ENCODE results near the gene RFC2. TPM values are rescaled to one million over a fixed set of nuclear protein-coding genes. Genes with fewer than 3 reads are reported as not detected.
"Not testable (repeated sequence)": the region's sequence is repeated elsewhere in the genome, so short reads cannot be mapped to it uniquely, and the experiment has no call there.

RFC2 gene
- total RNA-seq, 1 donor from 2014 or later, result 8.3 TPM

GRCh38 chr7:74223711-74224510 is 30.3 kb downstream of the RFC2 start:
- DNase-seq (ENCODE audit: low spot score), result no peak
- intact Hi-C loops (cut with DNase I), result no loop called here

GRCh38 chr7:74222851-74223710 is 31.1 kb downstream of the RFC2 start:
- no peak for DNase-seq (ENCODE audit: low spot score)
- intact Hi-C loops (cut with DNase I), result no loop called here

DNA sequence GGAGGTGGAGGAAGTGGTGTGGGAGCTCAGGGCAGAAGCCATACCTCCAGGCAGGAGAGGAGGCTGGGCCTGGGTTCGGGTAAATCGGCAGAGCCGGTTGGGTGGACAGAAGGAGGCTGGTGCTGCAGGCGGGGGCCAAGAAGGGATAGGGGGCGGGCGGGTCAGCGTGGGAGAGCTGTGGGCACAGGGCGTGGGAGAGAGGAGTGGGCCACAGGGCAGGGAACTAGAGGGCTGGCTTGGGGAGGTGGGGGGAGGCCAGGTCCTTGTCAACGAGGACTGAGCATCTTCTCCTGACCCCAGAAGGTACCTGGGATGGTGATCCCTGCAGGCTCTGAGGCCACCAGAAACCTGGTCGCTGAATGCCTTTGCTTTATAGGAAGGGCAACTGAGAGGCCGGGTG is 32.5 kb downstream of the RFC2 start:
- DNase-seq (ENCODE audit: low spot score), result no peak
- intact Hi-C loops (cut with DNase I), result no loop called here

GRCh38 chr7:74220229-74220628 is 34.0 kb downstream of the RFC2 start:
- intact Hi-C loops (cut with DNase I), result no loop called here
- no peak for DNase-seq (ENCODE audit: low spot score)

GRCh38 chr7:74219416-74219815 is 34.8 kb downstream of the RFC2 start:
- intact Hi-C loops (cut with DNase I), result no loop called here
- no peak for DNase-seq (ENCODE audit: low spot score)

DNA sequence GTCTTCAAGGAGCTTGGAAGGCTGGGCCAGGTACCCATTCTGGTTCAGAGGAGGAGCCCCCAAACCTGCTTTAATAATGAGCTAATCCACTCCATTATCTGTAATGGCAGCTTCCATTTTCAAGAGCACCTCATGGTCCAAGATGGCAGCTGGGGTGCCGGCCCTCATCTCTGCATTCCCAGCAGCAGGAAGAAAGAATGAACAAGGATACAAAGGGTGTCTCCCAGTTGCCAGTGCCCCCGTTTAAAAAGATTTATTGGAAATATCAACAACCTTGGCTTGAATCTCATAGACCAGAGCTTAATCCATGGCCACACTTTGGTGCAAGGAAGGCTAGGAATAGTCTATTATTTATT is 35.9 kb downstream of the RFC2 start:
- no peak for DNase-seq (ENCODE audit: low spot score)
- intact Hi-C loops (cut with DNase I), result no loop called here

- peak; percentile 84 for DNase-seq (ENCODE audit: low spot score)
- intact Hi-C loops (cut with DNase I), result no loop called here
Measured at GRCh38 chr7:74217455-74218342, 36.5 kb downstream of the RFC2 start.

GRCh38 chr7:74216361-74216761 is 37.8 kb downstream of the RFC2 start:
- DNase-seq (ENCODE audit: low spot score), result no peak
- intact Hi-C loops (cut with DNase I), result no loop called here

DNA sequence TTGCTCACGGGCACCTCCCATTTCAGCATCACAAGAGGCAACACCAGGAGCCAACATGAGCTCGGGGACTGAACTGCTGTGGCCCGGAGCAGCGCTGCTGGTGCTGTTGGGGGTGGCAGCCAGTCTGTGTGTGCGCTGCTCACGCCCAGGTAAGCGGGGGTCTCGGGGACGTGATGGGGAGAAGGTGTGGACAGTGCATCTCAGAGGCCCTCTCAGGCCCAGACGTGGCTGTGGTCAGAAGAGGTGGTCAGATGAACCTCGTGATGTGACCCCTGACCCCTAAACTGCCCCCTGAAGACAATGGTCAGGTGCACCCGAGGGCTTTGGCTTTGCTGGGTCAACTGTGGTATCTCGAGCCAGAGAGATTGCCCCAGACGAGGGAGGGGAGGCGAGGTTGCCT is 38.3 kb downstream of the RFC2 start:
- no peak for DNase-seq (ENCODE audit: low spot score)
- intact Hi-C loops (cut with DNase I), result no loop called here

DNA sequence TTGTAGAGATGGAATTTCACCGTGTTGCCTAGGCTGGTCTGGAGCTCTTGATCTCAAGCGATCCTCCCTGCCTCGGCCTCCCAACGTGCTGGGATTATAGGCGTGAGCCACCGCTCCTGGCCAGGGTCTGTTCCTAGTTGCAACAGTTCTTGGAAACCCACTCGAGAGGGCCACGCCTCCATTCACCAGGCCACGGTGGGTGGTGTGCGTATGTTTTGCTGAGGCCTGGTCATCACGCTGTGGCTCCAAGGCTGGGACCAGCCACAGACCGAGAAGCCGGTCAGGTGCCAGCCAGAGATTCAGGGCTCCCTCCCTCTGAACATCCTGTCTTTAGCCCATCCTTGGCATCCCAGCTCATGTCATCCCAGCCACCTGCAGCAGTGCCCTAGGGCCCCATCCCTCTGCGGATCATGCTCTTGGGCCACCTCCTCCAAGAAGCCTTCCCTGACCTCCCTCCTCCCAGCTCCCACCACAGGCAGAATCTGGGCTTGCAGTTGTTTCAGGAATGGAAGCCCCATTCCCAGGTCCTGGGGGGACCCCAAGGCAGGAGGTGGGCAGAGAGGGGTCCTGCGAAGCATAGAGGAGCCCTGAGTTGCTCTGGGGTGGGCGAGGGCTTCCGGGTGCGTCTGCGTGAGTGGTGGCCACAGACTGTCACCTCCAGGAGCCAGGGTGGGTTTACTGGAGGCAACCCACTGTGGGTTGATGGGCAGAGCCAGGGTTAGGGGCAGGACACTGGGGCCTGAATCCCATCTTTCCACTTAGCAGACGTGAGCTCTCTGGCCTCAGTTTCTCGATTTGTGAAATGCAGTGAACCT is 39.2 kb downstream of the RFC2 start:
- intact Hi-C loops (cut with DNase I), result no loop called here

DNA sequence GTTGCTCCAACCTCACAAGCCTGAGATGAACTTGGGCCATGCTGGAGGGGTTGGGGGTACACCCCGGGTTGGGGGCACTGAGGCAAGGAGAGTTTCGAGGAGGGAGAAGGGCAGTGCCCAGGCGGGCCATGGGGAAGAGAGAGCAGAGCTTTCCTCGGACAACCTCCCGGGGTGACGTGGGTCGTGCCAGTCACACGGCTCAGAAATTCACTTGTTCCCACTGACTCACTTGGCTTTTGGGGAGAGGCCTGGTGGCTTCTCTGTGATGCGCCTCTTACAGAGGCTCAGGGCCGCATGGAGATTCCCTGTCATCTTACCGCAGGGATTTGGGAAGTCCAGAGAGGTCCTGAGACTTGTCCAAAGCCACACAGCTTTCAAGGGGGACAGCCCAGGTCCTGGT is 41.5 kb downstream of the RFC2 start:
- intact Hi-C loops (cut with DNase I), result no loop called here

More for the DNA sequence above, 39.2 kb downstream of the RFC2 start:
- no peak for DNase-seq (ENCODE audit: low spot score)

DNA sequence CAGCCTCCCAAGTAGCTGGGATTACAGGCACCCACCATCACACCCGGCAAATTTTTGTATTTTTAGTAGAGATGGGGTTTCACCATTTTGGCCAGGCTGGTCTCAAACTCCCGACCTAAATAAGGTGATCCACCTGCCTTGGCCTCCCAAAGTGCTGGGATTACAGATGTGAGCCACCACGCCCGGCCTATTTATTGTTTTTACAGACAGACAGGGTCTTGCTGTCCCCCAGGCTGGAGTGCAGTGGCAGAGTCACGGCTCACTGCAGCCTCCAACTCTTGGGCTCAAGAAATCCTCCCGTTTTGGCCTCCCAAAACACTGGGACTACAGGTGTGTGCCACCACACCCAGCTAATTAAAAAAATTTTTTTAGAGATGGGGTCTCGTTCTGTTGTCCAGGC is 46.0 kb downstream of the RFC2 start:
- intact Hi-C loops (cut with DNase I), result loop anchor here (10.0 kb wide), 2 partner anchors 143 to 343 kb away; partner anchors contain the start of gene TMEM270

More for the DNA sequence above, 41.5 kb downstream of the RFC2 start:
- no peak for DNase-seq (ENCODE audit: low spot score)

GRCh38 chr7:74207586-74207985 is 46.6 kb downstream of the RFC2 start:
- intact Hi-C loops (cut with DNase I), result loop anchor here (2.0 to 10.0 kb wide), 3 partner anchors 143 to 343 kb away; partner anchors contain the start of gene TMEM270
- DNase-seq (ENCODE audit: low spot score), result no peak

More for the DNA sequence above, 46.0 kb downstream of the RFC2 start:
- not testable (repeated sequence) for DNase-seq (ENCODE audit: low spot score)

DNA sequence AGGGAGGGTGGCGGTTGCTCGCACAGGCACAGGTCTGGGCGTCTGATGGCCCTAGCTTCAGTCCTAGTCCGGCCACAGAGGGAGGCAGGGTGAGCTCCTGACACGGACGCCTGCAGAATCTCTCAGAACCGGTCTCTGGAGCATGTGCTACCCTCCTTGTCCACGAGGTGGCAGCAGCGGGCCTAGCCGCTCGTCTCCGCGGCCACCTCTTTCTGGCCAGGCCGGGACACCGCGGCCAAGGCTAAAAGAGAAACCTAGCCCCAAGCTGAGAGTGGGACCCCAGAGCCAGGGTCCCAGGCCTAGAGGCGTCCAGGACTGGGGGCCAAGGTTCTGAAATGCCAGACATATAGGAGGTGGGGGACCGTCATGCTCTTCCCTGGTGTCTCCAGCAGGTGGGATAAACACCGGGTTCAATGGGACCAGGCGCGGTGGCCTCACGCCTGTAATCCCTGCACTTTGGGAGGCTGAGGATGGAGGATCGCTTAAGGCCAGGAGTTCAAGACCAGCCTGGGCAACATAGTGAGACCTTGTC is 47.5 kb downstream of the RFC2 start:
- intact Hi-C loops (cut with DNase I), result loop anchor here (2.0 to 10.0 kb wide), 3 partner anchors 142 to 342 kb away; partner anchors contain the start of gene TMEM270

DNA sequence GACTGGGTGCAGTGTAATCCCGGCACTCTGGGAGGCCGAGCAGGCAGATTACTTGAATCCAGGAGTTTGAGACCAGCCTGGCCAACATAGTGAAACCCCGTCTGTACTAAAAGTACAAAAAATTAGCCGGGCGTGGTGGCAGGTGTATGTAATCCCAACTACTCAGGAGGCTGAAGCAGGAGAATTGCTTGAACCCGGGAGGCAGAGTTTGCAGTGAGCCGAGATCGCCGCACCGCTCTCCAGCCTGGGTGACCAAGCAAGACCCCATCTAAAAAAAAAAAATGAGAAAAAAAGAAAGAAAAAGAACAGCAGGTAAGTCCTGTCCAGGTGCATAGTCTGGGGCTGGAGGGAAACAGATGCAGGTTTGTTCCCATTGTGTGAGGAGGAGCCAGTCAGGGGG is 48.1 kb downstream of the RFC2 start:
- intact Hi-C loops (cut with DNase I), result loop anchor here (2.0 to 10.0 kb wide), 3 partner anchors 141 to 341 kb away; partner anchors contain the start of gene TMEM270
- DNase-seq (ENCODE audit: low spot score), result not testable (repeated sequence)

More for the DNA sequence above, 47.5 kb downstream of the RFC2 start:
- peak; percentile 95 for DNase-seq (ENCODE audit: low spot score)

DNA sequence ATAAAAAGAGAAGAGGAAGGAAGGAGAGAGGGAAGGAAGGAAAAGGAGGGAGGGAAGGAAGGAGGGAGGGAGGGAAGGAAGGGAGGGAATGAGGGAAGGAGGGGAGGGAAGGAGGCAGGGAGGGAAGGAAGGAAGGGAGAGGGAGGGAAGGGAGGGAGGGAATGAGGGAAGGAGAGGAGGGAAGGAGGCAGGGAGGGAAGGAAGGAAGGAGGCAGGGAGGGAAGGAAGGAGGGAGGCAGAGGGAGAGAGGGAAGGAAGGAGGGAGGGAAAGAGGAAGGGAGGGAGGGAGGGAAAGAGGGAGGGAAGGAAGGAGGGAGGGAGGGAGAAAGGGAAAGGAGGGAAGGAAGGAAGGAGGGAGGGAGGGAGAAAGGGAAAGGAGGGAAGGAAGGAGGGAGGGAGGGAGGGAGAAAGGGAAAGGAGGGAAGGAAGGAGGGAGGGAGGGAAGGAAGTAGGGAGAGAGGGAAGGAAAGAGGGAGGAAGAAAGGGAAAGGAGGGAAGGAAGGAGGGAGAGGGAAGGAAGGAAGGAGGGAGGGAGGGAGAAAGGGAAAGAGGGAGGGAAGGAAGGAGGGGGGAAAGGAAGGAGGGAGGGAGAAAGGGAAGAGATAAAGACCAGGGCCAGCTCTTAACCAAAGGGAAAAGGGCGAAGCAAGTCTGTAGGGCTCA is 50.1 kb downstream of the RFC2 start:
- no peak for DNase-seq (ENCODE audit: low spot score)
- intact Hi-C loops (cut with DNase I), result loop anchor here (10.0 kb wide), 2 partner anchors 139 to 339 kb away; partner anchors contain the start of gene TMEM270

GRCh38 chr7:74202841-74203556 is 51.2 kb downstream of the RFC2 start:
- DNase-seq (ENCODE audit: low spot score), result no peak
- intact Hi-C loops (cut with DNase I), result loop anchor here (10.0 kb wide), 2 partner anchors 138 to 338 kb away; partner anchors contain the start of gene TMEM270
